ENCODE data around the gene GLCE. TPM values are rescaled to one million over a fixed set of nuclear protein-coding genes. Genes with fewer than 3 reads are reported as not detected.
A peak's percentile ranks its signal among the peaks of the same experiment; 100 is the strongest.

The GLCE gene
- total and polyA plus RNA-seq, 9 of the 15 experiments (the other 6 are each of a cell fraction or from before 2014, with no cell fraction given) = 4.6 to 12.3 (median 10.6) TPM

DNA sequence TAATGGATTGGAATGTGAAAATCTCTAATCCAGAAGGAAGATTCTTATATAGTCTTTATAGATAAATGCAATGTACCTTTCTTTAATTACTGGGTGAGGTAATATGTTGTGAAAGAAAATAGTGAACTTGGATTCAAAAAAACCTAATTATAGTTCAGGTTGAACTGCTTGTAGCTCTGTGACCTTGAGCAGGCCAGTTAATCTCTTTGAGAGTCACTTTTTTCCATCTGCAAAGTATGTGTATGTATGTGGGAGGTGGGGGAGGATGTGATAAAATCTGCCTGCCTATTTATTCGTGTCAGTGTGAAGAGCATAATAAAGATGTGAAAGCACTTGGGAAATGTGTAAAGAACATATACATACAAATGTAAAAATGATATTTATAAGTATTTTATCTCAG lies 34.4 kb downstream of the GLCE start (continued):
- TF ChIP-seq, protein P1, sequence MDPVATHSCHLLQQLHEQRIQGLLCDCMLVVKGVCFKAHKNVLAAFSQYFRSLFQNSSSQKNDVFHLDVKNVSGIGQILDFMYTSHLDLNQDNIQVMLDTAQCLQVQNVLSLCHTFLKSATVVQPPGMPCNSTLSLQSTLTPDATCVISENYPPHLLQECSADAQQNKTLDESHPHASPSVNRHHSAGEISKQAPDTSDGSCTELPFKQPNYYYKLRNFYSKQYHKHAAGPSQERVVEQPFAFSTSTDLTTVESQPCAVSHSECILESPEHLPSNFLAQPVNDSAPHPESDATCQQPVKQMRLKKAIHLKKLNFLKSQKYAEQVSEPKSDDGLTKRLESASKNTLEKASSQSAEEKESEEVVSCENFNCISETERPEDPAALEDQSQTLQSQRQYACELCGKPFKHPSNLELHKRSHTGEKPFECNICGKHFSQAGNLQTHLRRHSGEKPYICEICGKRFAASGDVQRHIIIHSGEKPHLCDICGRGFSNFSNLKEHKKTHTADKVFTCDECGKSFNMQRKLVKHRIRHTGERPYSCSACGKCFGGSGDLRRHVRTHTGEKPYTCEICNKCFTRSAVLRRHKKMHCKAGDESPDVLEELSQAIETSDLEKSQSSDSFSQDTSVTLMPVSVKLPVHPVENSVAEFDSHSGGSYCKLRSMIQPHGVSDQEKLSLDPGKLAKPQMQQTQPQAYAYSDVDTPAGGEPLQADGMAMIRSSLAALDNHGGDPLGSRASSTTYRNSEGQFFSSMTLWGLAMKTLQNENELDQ (CRISPR knock-in tag; IDR thresholded peaks at IDR 0.05; ENCODE audit: borderline replicate concordance) = no peak
- TF ChIP-seq GTF3C2 (IDR thresholded peaks at IDR 0.05; ENCODE audit: borderline replicate concordance, extremely low read depth, insufficient read length) (no peak), ZSCAN29 (IDR thresholded peaks at IDR 0.05) (no peak), CGGBP1 (CRISPR knock-in tag; IDR thresholded peaks at IDR 0.05) (no peak), WHSC1 (IDR thresholded peaks at IDR 0.05; ENCODE audit: low read length) (no peak), ZNF79 (CRISPR knock-in tag; IDR thresholded peaks at IDR 0.05; ENCODE audit: low read depth) (peak; percentile 57; the same call in 1 of the 2 replicates), SMAD2 (IDR thresholded peaks at IDR 0.05; ENCODE audit: low read depth, low read length) (no peak), PBX2 (CRISPR knock-in tag; IDR thresholded peaks at IDR 0.05; ENCODE audit: low read depth) (no peak), PBX2 (tag; conservative IDR thresholded peaks at IDR 0.05; ENCODE audit: low read depth) (0 out of 2 replicates have a peak, but pooled peaks have one; percentile 15), E2F1 (CRISPR knock-in tag; IDR thresholded peaks at IDR 0.05) (no peak), BRD9 (IDR thresholded peaks at IDR 0.05; ENCODE audit: low read depth, partially characterized antibody) (no peak), ZNF431 (CRISPR knock-in tag; IDR thresholded peaks at IDR 0.05) (no peak), FUS (optimal IDR thresholded peaks at IDR 0.05; ENCODE audit: low read depth, low read length) (no peak)
- TF ChIP-seq, protein P2, sequence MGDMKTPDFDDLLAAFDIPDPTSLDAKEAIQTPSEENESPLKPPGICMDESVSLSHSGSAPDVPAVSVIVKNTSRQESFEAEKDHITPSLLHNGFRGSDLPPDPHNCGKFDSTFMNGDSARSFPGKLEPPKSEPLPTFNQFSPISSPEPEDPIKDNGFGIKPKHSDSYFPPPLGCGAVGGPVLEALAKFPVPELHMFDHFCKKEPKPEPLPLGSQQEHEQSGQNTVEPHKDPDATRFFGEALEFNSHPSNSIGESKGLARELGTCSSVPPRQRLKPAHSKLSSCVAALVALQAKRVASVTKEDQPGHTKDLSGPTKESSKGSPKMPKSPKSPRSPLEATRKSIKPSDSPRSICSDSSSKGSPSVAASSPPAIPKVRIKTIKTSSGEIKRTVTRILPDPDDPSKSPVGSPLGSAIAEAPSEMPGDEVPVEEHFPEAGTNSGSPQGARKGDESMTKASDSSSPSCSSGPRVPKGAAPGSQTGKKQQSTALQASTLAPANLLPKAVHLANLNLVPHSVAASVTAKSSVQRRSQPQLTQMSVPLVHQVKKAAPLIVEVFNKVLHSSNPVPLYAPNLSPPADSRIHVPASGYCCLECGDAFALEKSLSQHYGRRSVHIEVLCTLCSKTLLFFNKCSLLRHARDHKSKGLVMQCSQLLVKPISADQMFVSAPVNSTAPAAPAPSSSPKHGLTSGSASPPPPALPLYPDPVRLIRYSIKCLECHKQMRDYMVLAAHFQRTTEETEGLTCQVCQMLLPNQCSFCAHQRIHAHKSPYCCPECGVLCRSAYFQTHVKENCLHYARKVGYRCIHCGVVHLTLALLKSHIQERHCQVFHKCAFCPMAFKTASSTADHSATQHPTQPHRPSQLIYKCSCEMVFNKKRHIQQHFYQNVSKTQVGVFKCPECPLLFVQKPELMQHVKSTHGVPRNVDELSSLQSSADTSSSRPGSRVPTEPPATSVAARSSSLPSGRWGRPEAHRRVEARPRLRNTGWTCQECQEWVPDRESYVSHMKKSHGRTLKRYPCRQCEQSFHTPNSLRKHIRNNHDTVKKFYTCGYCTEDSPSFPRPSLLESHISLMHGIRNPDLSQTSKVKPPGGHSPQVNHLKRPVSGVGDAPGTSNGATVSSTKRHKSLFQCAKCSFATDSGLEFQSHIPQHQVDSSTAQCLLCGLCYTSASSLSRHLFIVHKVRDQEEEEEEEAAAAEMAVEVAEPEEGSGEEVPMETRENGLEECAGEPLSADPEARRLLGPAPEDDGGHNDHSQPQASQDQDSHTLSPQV (IDR thresholded peaks at IDR 0.05) = no peak
